Panc1 (cell line): ENCODE data around the gene NADK2.
"Not testable (repeated sequence)": the region's sequence is repeated elsewhere in the genome, so short reads cannot be mapped to it uniquely, and the experiment has no call there.

Experiments
- CTCF ChIP-seq: fragments of 450-650 bp; IDR thresholded peaks from 2 replicates; pipeline ENCODE4 v1.5.1; 2017; ENCODE audit warnings: mild to moderate bottlenecking
- REST ChIP-seq, 2 experiments: IDR thresholded peaks; 2 replicates each; pipeline ENCODE4 v1.6.1; 2011 to 2012; ENCODE audit warnings: low read depth in 2 of 2, control low read depth in 1 of 2, low read length in 1 of 2, mild to moderate bottlenecking in 1 of 2, moderate library complexity in 1 of 2; ENCODE audit not compliant: insufficient read depth in 1 of 2

- TF ChIP-seq CTCF; REST (IDR thresholded peaks at IDR 0.05; ENCODE audit: insufficient read depth in 1 of 2, low read depth in 2 of 2, low read length in 1 of 2): not testable (repeated sequence)
These were observed 42.0 kb upstream of the NADK2 start for GRCh38 chr5:36283775-36284174.
